ENCODE data around the gene CHD6.

Gene CHD6

DNA sequence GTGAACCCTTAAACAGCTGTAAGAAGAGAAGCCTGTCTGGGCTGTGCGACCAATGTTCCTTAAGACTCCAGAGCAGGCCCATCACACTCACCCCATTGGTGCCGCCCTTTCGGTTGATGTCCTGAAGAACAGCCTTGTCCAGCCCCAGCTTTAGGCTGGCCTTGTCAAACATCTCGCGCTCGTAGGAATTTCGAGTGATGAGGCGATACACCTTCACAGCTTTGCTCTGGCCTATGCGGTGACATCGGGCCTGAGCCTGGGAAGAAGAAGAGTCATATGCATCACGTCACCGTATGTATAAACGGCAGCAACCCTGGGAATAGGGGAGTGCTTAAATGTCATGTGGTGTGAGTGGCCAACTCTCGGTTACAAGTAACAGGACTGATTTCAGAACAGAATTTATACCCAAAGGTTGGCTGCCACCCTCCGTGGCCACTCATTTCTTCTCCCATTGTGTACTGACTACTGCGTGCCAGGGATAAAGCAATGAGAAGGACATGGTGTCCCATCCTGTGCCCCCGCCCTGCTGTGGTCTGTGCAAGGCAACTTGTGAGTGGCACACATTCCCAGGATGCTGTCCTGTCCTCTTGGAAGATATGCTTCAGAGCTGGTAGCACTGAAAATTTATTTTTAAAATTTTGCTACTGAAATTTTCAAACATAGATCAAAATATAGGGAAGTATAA lies 160.9 kb downstream of the CHD6 start:
- DNase-seq = no peak

DNA sequence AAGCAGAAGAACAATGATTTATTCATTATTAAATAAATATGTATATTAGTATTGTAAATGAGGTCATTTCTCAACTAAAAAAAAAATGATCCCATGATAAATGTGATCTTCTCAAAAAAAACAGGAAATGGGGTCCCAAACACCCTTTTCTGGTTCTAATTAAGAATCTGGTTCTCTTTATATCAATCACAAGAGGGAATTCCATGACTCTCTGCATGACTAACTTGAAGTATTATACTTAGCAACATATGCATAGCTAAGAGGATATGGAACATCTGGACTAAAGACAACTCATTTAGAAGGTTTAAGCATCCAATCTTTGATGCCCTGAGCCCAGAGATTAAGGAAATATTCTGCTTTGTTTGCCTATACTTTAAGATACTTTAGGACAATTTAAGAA lies 161.8 kb downstream of the CHD6 start:
- DNase-seq = no peak

DNA sequence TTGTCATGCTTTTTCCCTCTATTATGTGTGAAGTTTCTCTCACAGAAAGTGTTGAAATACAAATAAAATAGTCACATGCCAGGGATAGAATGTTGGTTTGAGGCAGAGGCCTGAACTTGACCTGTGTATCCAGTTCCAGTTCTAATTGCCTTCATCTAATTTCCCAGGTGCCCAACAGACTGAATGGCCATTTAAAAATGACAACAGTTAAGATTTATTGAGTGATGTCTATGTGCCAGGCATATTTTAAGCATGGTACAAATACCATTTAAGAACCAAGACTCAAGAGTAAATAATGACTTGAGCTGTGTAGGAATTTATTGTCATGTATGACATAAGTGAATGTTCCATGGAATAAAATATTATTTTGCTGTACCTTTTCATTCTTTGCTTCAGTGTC lies 163.9 kb downstream of the CHD6 start:
- no peak for DNase-seq

DNA sequence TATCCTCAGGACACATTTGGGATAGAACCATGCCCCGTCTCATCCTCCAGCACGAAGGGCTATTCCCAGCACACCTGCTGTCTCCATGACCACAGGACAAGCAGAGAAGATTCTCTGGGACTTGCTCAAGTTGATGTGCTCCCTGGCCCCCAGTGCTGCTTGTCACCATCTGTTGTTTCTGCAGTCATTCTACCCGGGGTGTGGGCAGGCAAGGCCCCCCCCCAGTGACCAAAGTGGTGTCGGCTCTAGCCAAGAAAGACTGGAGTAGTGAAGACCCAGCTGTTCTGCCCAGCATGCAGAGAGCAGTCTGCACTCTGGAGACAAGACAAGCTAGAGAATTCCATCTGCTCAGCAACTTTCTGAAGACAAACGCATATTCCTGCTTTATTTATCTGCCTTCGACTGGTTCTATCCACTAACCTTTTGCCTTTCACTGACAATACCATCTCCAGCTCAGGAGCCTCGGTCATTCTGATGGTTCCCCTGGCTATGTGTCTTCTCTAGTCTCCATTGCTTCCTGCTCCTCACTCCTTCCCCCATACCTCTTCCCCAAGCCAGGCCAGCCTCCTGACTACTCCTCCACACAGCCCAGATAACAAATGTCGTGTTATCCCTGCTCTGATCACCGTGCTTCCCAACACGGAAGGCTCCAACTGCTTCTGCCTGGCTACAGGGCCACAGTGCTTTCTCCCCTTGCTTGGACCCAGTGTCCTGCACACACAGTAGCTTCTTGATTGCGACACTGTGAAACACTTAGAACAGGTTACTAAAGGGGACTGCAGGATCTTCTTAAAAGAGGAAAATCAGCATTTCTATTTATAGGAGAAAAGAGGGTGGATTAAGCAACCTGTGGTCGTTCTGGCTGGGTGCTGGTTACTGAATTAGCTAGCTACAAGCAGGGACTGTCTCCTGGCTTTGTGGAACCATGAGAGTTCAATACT lies 164.9 kb downstream of the CHD6 start:
- no peak for DNase-seq

DNA sequence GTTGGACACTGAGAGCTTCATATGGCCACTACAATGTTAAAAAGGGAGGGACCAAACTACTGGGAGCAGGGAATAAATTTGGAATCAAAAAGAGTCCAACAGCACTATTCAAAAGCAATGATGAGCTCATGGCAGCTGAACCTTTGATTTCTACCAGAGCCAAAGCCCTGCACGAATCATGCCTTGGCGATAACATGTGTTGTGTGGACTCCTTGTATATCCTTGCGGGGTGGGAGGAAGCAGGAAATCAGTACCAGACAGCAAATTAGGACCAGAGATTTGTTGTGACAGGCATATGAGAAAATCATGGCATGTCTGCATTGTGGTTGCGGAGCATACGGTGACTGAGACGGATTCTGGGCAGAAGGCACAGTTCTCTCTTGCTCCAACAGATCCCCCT lies 166.0 kb downstream of the CHD6 start:
- no peak for DNase-seq

DNA sequence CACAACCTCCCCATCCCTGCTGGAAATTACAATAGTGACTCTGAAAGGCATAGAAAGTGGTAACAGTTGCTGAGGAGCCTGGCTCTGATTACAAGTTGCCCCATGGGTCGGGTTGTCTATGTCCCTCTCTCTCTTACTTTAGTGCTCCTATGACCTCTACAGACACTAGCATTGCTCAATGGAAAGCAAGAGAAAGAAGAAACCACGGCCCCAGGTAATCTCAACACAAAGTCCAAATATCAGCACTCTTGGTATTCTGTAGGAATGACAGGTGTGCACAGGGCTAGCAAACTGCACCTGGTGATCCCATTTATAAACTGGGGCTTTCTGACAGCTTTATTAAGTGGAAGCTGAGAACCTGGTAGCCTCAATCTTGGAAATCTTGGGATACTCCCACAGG lies 171.2 kb downstream of the CHD6 start:
- no peak for DNase-seq

DNA sequence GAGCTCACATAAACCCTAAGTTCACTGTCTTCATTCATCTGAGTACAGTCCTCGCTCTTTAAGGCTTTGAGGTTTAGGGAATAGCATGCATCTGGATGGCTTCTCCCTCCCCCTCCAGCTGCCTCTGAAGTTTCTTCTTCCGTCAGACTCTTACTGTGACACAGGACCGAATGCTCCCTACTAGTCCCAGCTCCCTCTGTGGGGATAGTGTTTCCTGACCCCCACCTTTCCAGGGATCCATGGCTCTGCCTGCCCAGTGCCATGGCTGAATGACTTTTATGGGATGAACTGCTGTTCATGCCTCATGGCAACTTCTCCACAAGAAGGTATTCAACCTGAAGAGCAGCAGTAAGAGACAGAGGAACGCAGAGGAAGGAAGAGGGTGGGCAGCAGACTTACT lies 171.7 kb downstream of the CHD6 start:
- DNase-seq = no peak

DNA sequence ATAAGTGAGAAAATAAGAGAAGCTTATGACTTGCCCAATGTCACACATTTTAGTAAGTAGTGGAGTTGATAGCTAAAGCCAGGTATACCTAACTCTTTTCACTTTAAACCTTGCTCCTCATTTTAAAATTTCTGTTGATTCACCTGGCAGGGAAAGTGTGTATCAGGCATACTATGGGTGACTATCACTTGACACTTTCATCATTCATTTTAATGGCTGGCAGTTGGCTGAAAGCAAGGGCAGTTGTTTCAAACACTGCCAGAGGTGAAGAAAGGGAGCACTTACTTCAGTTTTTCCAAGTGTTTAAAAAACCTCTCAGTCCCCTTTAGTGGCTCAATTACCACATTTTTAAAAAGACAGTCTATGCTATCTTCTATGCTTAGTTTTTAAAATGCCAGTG lies 173.4 kb downstream of the CHD6 start:
- DNase-seq = no peak

DNA sequence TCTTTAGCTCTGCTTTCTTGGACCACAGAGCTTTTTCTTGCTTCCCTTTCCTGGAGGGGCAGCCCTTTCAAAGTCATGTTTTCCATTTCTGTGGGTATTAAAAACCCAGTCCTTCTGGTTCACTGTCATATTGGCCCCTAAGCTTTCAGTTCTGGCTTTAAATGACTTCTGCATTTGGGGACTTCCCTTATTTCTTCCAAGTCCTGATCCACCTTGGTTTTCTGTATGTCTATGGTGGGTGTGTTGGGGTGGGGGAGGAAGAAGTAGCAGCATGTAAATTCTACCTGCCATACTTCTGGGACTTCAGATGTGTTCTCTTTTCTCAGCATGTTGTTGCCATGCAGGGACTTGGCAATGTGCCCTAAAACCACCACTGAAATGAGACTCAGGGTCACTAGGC lies 174.5 kb downstream of the CHD6 start:
- no peak for DNase-seq

DNA sequence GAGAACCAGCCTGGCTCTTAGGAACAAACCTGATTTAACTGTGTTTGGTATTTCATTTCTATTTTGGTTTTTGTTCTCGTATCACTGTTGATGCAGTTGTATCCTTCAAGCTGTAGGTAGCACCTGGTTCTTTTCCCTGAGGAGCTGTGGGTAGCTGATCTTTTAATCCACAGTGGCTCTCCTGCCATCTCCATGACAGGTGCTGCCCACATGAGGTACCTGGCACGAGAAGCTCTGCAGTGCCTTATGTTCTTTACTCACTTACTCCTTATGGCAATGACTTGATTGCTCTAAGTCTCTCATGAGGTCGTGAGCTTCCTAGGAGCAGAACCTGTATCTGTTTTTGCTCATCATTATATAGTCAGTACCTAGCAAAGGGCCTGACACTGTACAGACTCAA lies 177.3 kb downstream of the CHD6 start:
- no peak for DNase-seq

DNA sequence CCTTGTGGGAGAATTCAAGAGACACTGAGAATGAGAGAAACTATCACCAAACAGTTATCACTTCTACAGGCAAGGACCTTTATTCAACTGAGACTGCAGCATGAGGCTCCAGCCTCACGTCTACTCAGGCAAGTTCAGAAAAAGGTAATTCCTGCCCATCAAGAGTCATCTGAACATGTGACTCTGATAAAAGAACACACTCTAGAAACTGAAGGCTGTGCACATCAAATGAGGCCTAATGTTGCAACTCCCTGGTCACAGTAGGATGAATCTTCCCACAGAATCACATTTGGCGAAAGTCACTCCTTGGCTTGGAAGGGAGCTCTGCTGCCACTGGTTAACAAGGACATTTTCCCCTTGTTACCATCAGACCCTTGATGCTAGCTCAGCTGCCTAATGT lies 180.3 kb downstream of the CHD6 start:
- no peak for DNase-seq

DNA sequence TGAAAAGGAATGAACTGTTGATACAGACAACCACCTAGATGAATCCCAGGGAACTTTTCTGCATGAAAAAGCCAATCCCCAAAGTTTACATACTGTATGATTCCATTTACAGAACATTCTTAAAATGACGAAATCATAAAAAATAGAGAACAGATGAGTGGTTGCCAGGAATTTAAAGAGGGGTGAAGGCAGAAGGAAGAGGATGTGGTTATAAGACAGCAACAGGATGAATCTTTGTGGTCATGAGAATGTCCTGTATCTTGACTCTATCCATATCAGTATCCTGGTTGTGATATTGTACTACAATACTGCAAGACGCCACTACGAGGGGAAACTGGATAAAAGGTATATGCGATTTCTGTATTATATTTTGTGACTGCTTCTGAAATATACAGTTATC lies 181.5 kb downstream of the CHD6 start:
- peak in 3 of 6 experiments; percentile 34 to 51 (median 44) for DNase-seq

DNA sequence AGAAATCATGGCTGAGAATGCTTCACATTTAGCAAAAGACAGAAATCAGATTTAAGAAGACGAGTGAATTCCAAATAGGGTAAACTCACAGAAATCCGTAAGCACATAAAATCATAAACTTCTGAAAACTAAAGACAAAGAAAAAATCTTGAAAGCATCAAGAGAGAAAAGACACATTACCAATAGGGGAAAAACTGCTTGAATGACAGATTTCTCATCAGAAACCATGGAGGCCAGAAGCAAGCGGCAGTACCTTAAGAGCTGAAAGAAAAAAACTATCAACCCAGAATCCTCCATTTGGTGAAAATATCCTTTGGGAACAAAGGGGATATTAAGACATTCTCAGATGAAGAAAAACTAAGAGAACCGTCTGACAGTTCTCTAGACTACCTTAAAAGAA lies 185.0 kb downstream of the CHD6 start:
- DNase-seq = no peak

DNA sequence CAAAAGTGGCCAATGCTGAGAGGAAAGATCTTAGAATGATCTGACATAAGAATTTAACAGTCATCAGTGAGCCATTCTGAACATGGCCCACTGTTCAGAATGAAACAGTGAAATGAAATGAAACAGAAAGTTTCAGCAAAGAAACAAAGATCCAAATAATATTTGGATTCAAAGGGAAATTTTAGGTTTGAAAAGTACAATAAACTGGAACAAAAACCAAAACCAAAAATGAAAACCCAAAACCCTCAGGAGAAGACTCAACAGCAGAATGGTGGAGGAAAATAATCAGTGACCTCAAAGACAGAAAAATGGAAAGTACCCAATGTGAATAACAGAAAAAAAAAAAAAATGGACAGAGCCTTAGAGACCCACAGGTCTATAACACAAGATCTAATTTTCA lies 185.4 kb downstream of the CHD6 start:
- no peak for DNase-seq

DNA sequence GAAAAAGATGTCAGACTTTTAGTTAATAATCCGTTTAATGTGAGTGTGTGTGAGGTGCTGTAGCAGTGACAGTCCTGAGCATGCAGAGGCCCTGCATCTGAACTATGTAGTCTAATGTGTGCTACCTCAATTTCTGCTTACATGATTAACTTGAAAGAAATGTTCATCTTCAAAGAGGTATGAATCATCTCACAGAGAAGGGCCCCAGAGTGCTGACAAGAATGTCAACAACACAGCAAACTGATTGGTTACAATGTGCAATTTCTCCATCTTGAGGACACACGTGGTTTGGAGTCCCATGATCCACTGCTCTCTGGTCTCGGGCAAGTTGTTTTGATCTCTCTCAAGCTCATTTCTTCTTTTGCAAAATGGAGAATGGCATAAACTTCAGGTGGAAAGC lies 189.9 kb downstream of the CHD6 start:
- DNase-seq = peak in 4 of 6 experiments; percentile 14 to 61 (median 50)

DNA sequence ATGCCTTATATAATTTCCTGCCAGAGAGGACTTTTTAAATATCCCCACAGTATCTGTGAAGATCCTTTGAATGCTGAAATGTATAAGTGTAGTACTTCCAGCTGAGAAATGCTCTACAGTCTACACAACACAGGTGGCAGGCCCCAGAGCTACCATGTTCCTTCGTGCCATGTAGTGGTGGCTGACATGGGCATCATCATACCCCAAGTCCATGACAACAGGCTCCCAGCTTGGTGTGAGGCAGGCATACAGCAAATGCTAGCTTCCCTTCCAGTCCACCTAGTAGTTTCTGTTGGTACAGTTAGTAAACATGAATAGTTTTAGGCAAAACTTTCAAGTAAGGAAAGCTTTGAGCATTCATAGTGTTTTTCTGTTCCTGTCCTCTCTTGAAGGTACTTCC lies 190.3 kb downstream of the CHD6 start:
- DNase-seq = peak in 1 of 6 experiments; percentile 23

DNA sequence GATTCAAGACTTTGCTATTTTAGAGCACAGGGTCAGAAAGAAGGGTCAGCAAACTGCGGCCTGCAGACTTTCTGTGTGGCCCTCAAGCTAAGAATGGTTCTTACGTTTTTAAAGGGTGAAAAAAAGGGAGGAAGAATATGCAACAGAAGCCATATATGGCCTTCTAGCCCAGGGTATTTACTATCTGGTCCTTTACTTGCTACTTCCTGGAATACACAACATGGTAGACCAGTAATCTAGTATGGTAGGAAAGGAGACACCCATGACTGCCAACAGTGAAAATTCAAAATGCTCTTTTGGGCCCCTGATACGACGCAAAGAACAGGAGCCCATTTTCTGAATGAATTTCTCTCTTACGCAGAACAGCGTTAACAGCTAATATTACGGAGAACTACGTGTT lies 191.2 kb downstream of the CHD6 start:
- DNase-seq = no peak

DNA sequence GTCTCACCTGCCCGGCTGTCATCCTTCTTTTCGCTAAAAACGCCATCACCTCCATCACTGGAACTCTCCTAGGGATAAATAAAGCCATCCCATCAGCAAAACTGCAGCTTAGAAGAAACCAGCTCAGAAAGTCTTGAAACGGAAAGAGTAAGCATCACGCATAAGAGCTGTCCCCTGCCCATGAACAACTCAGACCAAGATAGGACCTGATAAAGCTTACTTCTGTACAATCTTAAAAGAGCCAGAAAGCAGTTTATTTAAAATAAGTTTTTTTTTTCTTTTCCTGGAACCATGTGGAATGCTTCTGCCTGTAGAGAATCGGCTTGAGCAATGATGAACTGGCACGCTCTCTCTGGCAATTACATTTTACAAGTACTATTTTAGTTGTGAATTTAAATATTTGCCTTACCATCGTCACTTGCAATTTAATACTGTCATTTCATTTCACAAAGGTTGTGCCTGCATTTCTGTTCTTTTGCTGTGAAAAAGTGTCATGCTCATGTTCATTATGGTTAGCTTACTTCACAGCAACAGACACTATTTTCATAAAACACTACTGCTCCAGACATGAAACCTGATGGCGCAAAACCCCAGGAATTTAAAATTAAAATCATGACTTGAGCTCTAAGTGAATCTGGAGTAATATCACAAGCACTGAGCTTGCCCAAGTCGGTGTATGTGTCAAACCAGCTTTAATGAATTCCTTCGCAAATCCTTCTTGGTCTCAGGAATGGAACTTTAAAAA lies 191.9 kb downstream of the CHD6 start:
- no peak for DNase-seq

DNA sequence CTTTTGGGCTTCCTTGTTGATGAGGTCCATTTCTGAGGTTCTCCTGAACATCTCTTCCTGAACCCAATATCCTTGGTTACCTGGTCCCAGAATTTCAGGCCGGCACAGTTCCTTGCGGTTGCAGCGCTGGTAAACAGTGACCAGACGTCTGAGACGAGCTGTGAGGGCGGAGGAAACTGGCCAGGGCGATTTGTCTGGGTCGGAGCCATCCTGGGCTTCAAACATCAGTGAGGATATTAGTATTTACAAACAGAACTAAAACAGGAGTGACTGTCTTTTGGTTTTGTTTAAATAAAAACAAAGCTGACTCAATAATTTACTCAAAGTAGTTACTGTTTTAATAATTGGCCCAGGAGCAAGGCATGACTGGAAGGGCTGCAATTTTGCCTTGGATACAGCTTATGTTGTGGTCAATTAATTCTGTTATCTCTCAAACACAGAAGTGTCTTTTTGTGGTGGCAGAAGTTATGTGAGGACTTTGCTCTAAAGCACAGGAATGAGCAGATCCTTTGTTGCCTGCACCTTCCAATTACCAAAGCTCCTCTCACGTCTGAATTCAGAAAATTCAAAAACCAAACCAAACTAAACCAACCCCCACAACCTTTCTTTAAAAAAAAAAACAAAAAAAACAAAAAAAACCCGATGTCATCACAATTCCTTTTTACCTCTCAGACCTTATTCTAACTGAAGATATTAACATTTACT lies 192.8 kb downstream of the CHD6 start:
- no peak for DNase-seq

DNA sequence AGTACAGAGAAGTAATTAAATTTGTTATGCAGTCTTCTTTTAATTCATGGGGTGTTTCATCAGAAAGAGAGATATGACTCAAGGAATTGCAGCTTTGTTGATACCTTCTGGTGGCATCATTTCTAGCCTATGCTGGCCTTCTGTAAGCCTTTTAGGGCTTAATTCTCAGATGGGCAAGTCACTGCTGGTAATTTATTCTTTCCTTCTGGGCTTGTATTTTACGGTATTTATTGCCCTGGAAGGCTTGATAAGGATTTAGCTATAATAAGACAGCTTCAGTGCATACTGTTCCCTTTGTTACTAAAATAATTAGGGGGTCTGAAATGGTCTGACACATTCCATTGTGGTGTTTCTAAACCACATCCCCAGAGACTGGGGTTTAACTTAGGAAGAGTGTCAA lies 193.6 kb downstream of the CHD6 start:
- DNase-seq = no peak

DNA sequence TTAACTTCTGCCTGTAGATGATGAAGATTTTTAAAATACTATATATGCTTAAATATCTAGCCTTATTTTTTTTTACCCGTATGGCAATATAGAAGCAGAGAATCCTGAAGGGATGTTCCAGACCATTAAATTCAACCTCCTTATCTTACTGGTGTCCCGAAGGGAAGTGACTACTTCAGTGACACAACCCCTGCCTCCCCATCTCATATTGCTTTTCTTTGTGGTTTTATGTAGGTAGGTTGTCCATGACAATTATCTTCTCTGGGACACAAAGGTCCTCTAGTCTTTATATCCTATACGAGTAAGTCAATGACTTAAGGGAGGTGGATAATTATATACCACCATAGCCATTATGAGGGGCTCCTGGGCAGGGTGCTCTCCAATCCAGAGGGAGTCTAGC lies 194.2 kb downstream of the CHD6 start:
- DNase-seq = no peak

DNA sequence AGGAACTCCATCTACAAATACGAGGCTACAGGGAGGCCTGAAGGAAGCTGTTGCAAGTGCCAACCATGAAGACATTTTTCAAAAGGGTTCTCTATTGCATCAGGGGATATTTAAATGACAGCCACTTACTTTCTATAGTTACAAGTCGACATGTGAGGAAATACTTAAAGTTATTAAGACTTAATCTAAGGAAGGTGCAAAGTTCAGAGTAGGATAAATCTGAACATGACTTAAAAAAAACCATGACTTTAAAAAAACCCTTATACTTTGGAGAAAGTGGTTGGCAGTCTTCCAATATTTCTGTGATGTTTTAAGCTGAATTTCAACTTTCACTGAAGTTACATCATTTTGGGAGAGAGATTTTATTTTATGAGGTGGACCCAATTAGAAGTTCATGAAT lies 195.2 kb downstream of the CHD6 start:
- no peak for DNase-seq

DNA sequence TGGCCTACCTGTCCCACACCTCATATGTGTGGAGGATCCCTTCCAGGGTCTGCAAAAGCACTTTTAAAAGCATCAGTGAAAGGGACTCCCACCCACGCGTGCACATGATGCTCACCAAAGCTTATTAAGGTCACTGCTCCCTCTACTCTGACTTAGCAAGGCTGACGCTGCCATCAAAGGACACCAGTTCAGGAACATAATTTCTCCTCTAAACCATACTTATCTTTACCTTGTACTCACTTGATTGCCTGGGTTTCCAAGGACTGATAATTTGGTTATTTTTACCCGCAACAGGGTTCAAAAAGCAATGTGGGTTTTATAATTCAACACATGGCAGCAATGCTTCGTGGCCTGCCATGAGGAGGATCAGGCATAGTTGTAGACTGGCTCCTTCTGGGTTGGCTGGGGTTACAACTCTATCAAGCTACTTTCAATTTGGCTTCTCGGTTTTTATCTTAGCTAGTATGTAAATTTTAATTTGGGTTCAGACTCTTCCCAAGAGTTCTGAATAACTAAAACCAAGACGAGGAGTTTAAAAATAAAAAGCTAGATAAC lies 199.4 kb downstream of the CHD6 start:
- DNase-seq = no peak
